GM21526 (cell line): ENCODE results near the gene CACNA1I.
"Not testable (repeated sequence)": the region's sequence is repeated elsewhere in the genome, so short reads cannot be mapped to it uniquely, and the experiment has no call there.

ENCODE experiments used
- ATAC-seq: cut with Tn5 transposase; IDR thresholded peaks from one replicate; pipeline ENCODE4 v1.9.1; 2021; ENCODE audit warnings: moderate library complexity; ENCODE audit not compliant: unreplicated experiment, low FRiP score

The CACNA1I gene

GRCh38 chr22:39731481-39731880, 160.9 kb downstream of the CACNA1I start:
- ATAC-seq: no peak

GRCh38 chr22:39731881-39732555, 161.5 kb downstream of the CACNA1I start:
- ATAC-seq: no peak

GRCh38 chr22:39732625-39733024, 162.1 kb downstream of the CACNA1I start:
- ATAC-seq: no peak

DNA sequence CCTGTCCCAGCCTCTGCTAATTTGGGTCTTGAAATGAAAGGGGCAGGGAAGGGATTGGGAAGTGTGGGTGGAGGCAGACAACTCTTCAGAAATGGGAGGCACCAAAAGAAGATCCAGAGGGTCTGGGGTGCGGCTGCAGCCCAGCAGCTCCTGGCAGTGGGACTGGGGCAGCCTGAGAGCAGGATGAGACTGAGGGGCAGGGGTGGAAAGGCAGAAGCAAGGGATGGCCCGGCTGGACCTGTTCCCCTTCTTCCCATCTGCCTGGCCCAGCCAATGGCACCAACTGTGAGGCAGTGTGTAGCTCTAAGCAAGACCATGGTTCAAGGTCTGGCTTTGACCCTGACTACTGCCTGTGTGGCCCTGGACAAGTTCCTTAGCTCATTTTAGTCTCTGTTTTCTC, 162.6 kb downstream of the CACNA1I start:
- ATAC-seq: no peak

GRCh38 chr22:39734046-39734445, 163.5 kb downstream of the CACNA1I start:
- ATAC-seq: not testable (repeated sequence)

- ATAC-seq: no peak
Observed at GRCh38 chr22:39734866-39735265, 164.3 kb downstream of the CACNA1I start.

GRCh38 chr22:39735776-39736175, 165.2 kb downstream of the CACNA1I start:
- no peak for ATAC-seq

DNA sequence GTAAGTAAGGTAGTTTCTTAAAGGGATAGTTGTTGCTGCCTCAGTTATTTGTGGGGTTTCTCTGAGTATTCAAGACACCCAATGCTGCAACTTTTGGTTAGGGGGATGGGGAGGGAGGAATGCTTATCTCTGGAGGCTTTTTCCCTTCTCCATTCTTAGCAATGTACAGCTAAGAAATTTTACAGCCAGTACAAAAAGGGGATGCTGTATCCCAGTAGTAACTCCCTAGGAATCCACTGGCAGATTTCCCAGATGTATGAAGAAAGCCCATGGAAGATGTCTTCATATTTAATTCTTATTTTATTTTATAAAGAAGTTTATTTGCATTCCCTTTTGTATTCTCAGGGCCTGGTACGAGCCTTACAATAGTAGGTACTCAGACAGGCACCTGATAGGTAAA, 168.2 kb downstream of the CACNA1I start:
- no peak for ATAC-seq
